Measurements from ENCODE around the gene RFT1. TPM values are rescaled to one million over a fixed set of nuclear protein-coding genes. Genes with fewer than 3 reads are reported as not detected.

Gene RFT1
- total and polyA plus RNA-seq, 2 experiments from 2014 or later, result 11.3 to 13.3 TPM

- no peak for TF ChIP-seq EZH2phosphoT487 (IDR thresholded peaks at IDR 0.05; ENCODE audit: unreplicated experiment)
- no peak for TF ChIP-seq EZH2 (IDR thresholded peaks at IDR 0.05; ENCODE audit: low read depth, unreplicated experiment)
Observed at GRCh38 chr3:53084310-53085001, 45.8 kb downstream of the RFT1 start (continued).

- Histone ChIP-seq H3K79me2 (replicated peaks; ENCODE audit: insufficient read depth) (no peaks in the 10 kb centered on the region), H4K20me1 (replicated peaks; ENCODE audit: insufficient read depth) (no peaks in the 10 kb centered on the region), H3K4me1 (ENCODE audit: insufficient read depth) (no peaks in the 10 kb centered on the region), H3K27me3 (ENCODE audit: insufficient read depth) (no peaks in the 10 kb centered on the region), H3F3A (replicated peaks; ENCODE audit: low read depth) (0 out of 2 replicates have a peak, but pooled peaks cover 4% of the 10 kb centered on the region), H2AFZ (no peak overlapping the region), H3K27ac (ENCODE audit: low read depth) (peak overlapping the region; percentile 72; the same call in 1 of the 2 replicates), H3K4me3 (no peak overlapping the region), H3K4me2 (no peak overlapping the region), H3K36me3 (ENCODE audit: insufficient read depth) (no peaks in the 10 kb centered on the region), H3K9me2 (ENCODE audit: insufficient read depth) (no peaks in the 10 kb centered on the region)
- H3K4me3 Mint-ChIP-seq, result no peak overlapping the region
- H3K27ac Mint-ChIP-seq, result no peak overlapping the region
- ATAC-seq (no peak), DNase-seq (ENCODE audit: low spot score) (no peak)
- H3K27me3 Mint-ChIP-seq (ENCODE audit: insufficient read depth, low read depth, poor library complexity), result peaks cover 10% of the 10 kb centered on the region
- H3K4me1 Mint-ChIP-seq, result peaks cover 2% of the 10 kb centered on the region; the same call in 1 of the 3 replicates
- no peaks in the 10 kb centered on the region for H3K36me3 Mint-ChIP-seq (ENCODE audit: low read depth)
- H3K9me3 Mint-ChIP-seq, result no peaks in the 10 kb centered on the region
- TF ChIP-seq CREB1 (CRISPR knock-in tag; IDR thresholded peaks at IDR 0.05; ENCODE audit: low read depth), result no peak
- TF ChIP-seq NANOG (IDR thresholded peaks at IDR 0.05; ENCODE audit: borderline replicate concordance), result no peak
- no peak for TF ChIP-seq REST (IDR thresholded peaks at IDR 0.05; ENCODE audit: unreplicated experiment)
- TF ChIP-seq ETS1 (IDR thresholded peaks at IDR 0.05), result no peak
- no peak for TF ChIP-seq ZNF462 (CRISPR knock-in tag; IDR thresholded peaks at IDR 0.05)
- no peak for TF ChIP-seq POLR2AphosphoS5 (IDR thresholded peaks at IDR 0.05; ENCODE audit: low read depth)
- no peak for TF ChIP-seq JUNB (IDR thresholded peaks at IDR 0.05; ENCODE audit: unreplicated experiment)
- no peak for TF ChIP-seq STAT1 (IDR thresholded peaks at IDR 0.05; ENCODE audit: unreplicated experiment)
- TF ChIP-seq ZNF114 (CRISPR knock-in tag; IDR thresholded peaks at IDR 0.05), result no peak
- no peak for TF ChIP-seq EZH2 (IDR thresholded peaks at IDR 0.05; ENCODE audit: low read depth, unreplicated experiment)
- TF ChIP-seq CTCF (conservative IDR thresholded peaks at IDR 0.05; ENCODE audit: low read depth in 2 of 2), result no peak
- TF ChIP-seq ZNF331 (CRISPR knock-in tag; IDR thresholded peaks at IDR 0.05; ENCODE audit: low read depth), result no peak
Observed at GRCh38 chr3:53083949-53084309, 46.3 kb downstream of the RFT1 start.
